Suprapubic skin (tissue), 4 donors: ENCODE results near the gene PPP4R3C. TPM values are rescaled to one million over a fixed set of nuclear protein-coding genes. Genes with fewer than 3 reads are reported as not detected.
"Not testable (repeated sequence)": the region's sequence is repeated elsewhere in the genome, so short reads cannot be mapped to it uniquely, and the experiment has no call there.

Source experiments
- DNase-seq, 2 donors: peaks; one replicate each; pipeline ENCODE4 v3.0.0-alpha.2; 2019; ENCODE audit warnings: low spot score in 2 of 2
- H3K27ac ChIP-seq: fragments of 200-600 bp; sonication (generic); one replicate; pipeline ENCODE4 v1.5.1; 2019
- H3K27me3 ChIP-seq: fragments of 200-600 bp; sonication (generic); one replicate; pipeline ENCODE4 v1.5.1; 2019
- H3K36me3 ChIP-seq: fragments of 200-600 bp; sonication (generic); one replicate; pipeline ENCODE4 v1.5.1; 2019
- H3K4me1 ChIP-seq: fragments of 200-600 bp; sonication (generic); one replicate; pipeline ENCODE4 v1.5.1; 2019
- H3K4me3 ChIP-seq: fragments of 200-600 bp; sonication (generic); one replicate; pipeline ENCODE4 v1.5.1; 2019; ENCODE audit warnings: mild to moderate bottlenecking
- H3K9me3 ChIP-seq: fragments of 200-600 bp; sonication (generic); one replicate; pipeline ENCODE4 v1.5.1; 2019
- EP300 ChIP-seq: sonication (generic); formaldehyde crosslinking; IDR thresholded peaks from one replicate; pipeline ENCODE4 v1.6.1; 2017; ENCODE audit warnings: antibody characterized with exemption
- POLR2A ChIP-seq, 2 donors: fragments of 450-650 bp; IDR thresholded peaks; one replicate each; pipeline ENCODE4 v1.6.1; 2017; ENCODE audit warnings: antibody characterized with exemption in 2 of 2, mild to moderate bottlenecking in 2 of 2, moderate library complexity in 2 of 2
- POLR2AphosphoS5 ChIP-seq, 3 donors: sonication (generic); formaldehyde crosslinking; IDR thresholded peaks; one replicate each; pipeline ENCODE4 v1.6.1; 2017; ENCODE audit warnings: antibody characterized with exemption in 3 of 3
- WGBS: methylation state at CpG from one replicate; pipeline ENCODE4 v1.1.5; 2018; 5-methylcytosine and 5-hydroxymethylcytosine counted together
- total RNA-seq, 4 donors: library from RNA; depleted of rRNA; stranded (reverse); fragments of >200 nt; gene quantifications; one replicate each; pipeline ENCODE4 v1.1.0, GENCODE V29; 2016
- TF ChIP-seq, protein P1 (sequence below), 2 donors: fragments of 200-600 bp in 1 of 2; fragments of 450-650 bp in 1 of 2; sonication (generic) in 1 of 2; IDR thresholded peaks; one replicate each; pipeline ENCODE4 v1.5.1; 2016 to 2019; ENCODE audit warnings: antibody characterized with exemption in 2 of 2, mild to moderate bottlenecking in 1 of 2, moderate library complexity in 1 of 2

Gene PPP4R3C
- total RNA-seq, 4 donors from 2014 or later: not detected

DNA sequence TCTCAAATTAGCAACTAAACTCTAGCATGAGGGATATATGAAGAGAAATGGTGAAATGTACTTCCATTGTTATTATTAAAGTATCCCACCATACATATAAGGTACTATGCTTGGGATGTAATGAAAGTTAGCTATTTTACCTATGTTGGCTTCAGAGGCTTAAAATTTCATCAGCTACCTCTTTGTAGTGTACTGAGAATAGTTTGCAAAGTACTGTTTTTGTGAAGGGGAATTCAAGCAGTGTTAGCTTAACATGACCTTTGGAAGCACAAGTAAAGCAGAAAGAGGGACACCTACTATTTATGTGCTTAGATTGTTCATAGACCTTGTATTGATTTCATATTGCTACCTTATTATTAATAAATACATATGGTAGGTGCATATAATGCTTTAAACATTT, 11.8 kb downstream of the PPP4R3C start:
- Histone ChIP-seq H3K27ac (no peak overlapping the region), H3K36me3 (no peaks in the 10 kb centered on the region), H3K9me3 (no peaks in the 10 kb centered on the region), H3K27me3 (no peaks in the 10 kb centered on the region), H3K4me3 (no peak overlapping the region), H3K4me1 (no peaks in the 10 kb centered on the region)
- DNase-seq: no peak
- TF ChIP-seq, protein P1, sequence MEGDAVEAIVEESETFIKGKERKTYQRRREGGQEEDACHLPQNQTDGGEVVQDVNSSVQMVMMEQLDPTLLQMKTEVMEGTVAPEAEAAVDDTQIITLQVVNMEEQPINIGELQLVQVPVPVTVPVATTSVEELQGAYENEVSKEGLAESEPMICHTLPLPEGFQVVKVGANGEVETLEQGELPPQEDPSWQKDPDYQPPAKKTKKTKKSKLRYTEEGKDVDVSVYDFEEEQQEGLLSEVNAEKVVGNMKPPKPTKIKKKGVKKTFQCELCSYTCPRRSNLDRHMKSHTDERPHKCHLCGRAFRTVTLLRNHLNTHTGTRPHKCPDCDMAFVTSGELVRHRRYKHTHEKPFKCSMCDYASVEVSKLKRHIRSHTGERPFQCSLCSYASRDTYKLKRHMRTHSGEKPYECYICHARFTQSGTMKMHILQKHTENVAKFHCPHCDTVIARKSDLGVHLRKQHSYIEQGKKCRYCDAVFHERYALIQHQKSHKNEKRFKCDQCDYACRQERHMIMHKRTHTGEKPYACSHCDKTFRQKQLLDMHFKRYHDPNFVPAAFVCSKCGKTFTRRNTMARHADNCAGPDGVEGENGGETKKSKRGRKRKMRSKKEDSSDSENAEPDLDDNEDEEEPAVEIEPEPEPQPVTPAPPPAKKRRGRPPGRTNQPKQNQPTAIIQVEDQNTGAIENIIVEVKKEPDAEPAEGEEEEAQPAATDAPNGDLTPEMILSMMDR (IDR thresholded peaks at IDR 0.05): no peak
- TF ChIP-seq EP300 (no peak), POLR2A (IDR thresholded peaks at IDR 0.05) (no peak), POLR2AphosphoS5 (IDR thresholded peaks at IDR 0.05) (no peak)

DNA sequence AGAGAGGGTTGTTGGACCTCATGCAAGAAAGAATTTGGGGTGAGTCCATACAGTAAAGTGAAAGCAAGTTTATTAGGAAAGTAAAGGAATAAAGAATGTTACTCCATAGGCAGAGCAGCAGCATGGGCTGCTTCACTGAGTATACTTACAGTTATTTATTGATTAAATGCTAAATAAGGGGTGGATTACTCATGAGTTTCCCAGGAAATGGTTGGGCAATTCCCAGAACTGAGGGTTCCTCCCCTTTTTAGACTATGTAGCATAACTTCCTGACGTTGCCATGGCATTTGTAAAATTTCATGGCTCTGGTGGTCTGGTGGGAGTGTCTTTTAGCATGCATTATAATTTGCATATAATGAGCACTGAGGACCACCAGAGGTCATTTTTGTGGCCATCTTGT, 16.7 kb downstream of the PPP4R3C start:
- H3K27me3 ChIP-seq: no peaks in the 10 kb centered on the region
- WGBS: 60% methylated on average over 1 of the region's 1 CpG
- no peak overlapping the region for H3K4me3 ChIP-seq
- no peaks in the 10 kb centered on the region for H3K36me3 ChIP-seq
- TF ChIP-seq, protein P1 (IDR thresholded peaks at IDR 0.05): no peak
- no peak for TF ChIP-seq POLR2A (IDR thresholded peaks at IDR 0.05)
- no peak for TF ChIP-seq POLR2AphosphoS5 (IDR thresholded peaks at IDR 0.05)
- TF ChIP-seq EP300: no peak
- H3K9me3 ChIP-seq: no peaks in the 10 kb centered on the region
- no peak overlapping the region for H3K27ac ChIP-seq
- DNase-seq: no peak
- no peaks in the 10 kb centered on the region for H3K4me1 ChIP-seq

DNA sequence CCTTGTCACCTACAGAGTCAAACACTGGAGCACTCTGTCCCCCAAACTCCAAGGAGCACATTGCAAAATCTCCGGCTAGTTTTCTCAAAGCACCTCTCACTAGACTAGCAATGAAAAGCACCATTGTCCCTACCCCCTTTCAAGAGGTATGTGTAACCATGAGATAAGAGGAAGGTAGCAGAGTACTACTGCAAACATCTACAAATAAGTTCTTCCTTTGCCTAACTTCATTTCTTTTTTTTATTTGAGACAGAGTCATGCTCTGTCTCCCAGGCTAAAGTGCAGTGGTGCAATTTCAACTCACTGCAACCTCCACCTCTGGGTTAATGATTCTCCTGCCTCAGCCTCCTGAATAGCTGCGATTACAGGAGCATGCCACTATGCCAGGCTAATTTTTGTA, 17.7 kb downstream of the PPP4R3C start:
- Histone ChIP-seq H3K9me3 (no peaks in the 10 kb centered on the region), H3K27me3 (no peaks in the 10 kb centered on the region), H3K27ac (no peak overlapping the region), H3K4me1 (no peaks in the 10 kb centered on the region), H3K4me3 (no peak overlapping the region), H3K36me3 (no peaks in the 10 kb centered on the region)
- TF ChIP-seq EP300 (no peak), POLR2AphosphoS5 (IDR thresholded peaks at IDR 0.05) (no peak)
- no peak for DNase-seq
- 94% methylated on average over 2 of the region's 2 CpGs for WGBS

DNA sequence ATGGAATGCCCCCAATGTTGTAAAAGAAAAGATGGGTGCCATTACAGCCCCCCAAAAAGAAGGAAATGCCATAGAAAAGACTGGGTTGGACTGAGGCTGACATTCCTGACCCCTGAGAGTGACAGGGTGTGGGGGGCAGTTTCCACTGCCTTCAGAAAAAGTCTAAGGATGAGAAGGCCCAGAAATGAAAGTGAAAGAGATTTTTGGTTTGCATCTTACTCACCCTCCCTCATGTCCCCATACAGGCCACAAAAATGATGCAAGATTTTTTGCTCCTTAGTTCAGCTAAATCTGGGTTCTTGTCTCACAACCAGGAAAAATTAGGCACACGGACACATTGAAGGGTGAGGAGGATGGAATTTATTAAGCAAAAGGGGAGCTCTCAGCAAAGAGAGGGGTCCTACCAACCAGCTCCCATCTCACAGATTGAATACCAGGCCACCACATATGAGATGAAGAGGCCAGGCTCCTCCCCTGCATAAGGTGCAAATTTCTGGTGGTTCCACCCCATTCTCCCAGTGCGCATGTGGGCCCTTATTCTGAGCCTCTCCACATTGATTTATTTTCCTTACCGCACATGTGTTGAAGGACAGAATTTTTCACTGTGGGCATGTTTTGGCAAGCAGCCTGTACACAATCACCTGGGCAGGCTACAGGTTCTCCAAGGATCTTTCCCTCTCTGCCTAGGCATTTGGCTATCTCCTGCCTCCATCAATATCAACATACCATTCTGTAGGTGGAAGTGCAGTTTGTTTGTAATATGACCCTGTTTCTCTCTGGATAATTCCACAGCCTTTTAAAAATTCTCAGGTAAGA, 18.8 kb downstream of the PPP4R3C start:
- Histone ChIP-seq H3K27me3 (no peaks in the 10 kb centered on the region), H3K4me1 (no peaks in the 10 kb centered on the region), H3K4me3 (no peak overlapping the region), H3K27ac (no peak overlapping the region), H3K36me3 (no peaks in the 10 kb centered on the region), H3K9me3 (no peaks in the 10 kb centered on the region)
- no peak for TF ChIP-seq EP300
- TF ChIP-seq POLR2A (IDR thresholded peaks at IDR 0.05): no peak
- TF ChIP-seq POLR2AphosphoS5 (IDR thresholded peaks at IDR 0.05): no peak
- TF ChIP-seq, protein P1 (IDR thresholded peaks at IDR 0.05): no peak
- WGBS: 66% methylated on average over 3 of the region's 3 CpGs
- no peak for DNase-seq

DNA sequence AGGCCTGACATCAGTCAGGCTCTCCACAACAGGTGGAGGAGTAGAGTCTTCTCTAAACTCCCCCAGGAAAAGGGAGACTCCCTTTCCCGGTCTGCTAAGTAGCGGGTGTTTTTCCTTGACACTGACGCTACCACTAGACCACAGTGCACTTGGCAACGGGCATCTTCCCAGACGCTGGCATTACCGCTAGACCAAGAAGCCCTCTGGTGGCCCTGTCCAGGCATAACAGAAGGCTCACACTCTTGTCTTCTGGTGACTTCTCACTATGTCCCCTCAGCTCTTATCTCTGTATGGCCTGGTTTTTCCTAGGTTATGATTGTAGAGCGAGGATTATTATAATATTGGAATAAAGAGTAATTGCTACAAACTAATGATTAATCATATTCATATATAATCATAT, 20.7 kb downstream of the PPP4R3C start:
- H3K36me3 ChIP-seq, H3K4me1 ChIP-seq, H3K4me3 ChIP-seq, H3K9me3 ChIP-seq, DNase-seq, H3K27ac ChIP-seq, H3K27me3 ChIP-seq: not testable (repeated sequence)
- WGBS: 95% methylated on average over 7 of the region's 7 CpGs

DNA sequence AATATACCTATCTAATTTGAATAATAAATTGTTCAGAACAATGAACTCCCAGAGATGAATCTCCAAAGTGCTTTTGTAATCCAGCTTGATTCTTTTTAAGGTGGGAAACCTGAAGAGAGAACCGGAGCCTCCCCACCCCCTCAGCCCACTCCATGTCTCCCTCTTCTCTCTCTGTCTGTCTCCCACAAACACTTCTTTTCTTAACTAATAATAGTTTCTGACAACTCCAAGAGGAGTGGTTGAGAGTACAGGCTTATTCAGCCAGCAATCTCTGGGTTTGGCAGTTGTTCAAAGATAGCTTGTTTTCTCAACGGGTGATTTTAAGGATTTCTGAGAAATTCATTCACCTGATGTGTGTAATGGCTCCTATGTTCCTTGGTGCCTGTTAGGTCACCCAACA, 23.4 kb downstream of the PPP4R3C start:
- Histone ChIP-seq H3K4me3 (no peak overlapping the region), H3K27ac (no peak overlapping the region), H3K4me1 (no peaks in the 10 kb centered on the region), H3K36me3 (no peaks in the 10 kb centered on the region), H3K9me3 (no peaks in the 10 kb centered on the region), H3K27me3 (no peaks in the 10 kb centered on the region)
- TF ChIP-seq POLR2A (IDR thresholded peaks at IDR 0.05) (no peak), POLR2AphosphoS5 (IDR thresholded peaks at IDR 0.05) (no peak), EP300 (no peak)
- TF ChIP-seq, protein P1 (IDR thresholded peaks at IDR 0.05): no peak
- WGBS: 45% methylated on average over 2 of the region's 2 CpGs
- no peak for DNase-seq
